CD4-positive, alpha-beta T cell (primary cell): ENCODE measurements around the gene ADSS1. TPM values are rescaled to one million over a fixed set of nuclear protein-coding genes. Genes with fewer than 3 reads are reported as not detected.

Experiments
- ATAC-seq: fragments of 200-7000 bp; cut with Tn5 transposase; one replicate; pipeline ENCODE4 v1.10.0; 2022; ENCODE audit warnings: mild to moderate bottlenecking; ENCODE audit not compliant: poor library complexity
- CTCF ChIA-PET: fragments of 350-600 bp; sonication (Branson Sonifier 250); formaldehyde crosslinking; loops from one replicate; lab custom pipeline; 2021; ENCODE audit warnings: antibody characterized with exemption, inconsistent platforms; lab: Charles Lee
- POLR2A ChIA-PET: fragments of 350-600 bp; sonication (Branson Sonifier 250); formaldehyde crosslinking; loops from one replicate; lab custom pipeline; 2021; ENCODE audit warnings: antibody characterized with exemption, inconsistent platforms; lab: Charles Lee
- DNase-seq, 14 experiments: peaks; one replicate each; pipeline ENCODE4 v3.0.0-alpha.2; 2013 to 2020; ENCODE audit warnings: mixed read lengths in 2 of 14
- H3K27ac ChIP-seq, 2 donors: one replicate each; pipeline versions ENCODE4 v1.5.1 to v1.7.0; 2013; ENCODE audit warnings: low read length in 2 of 2, low read depth in 1 of 2, mild to moderate bottlenecking in 1 of 2
- H3K27me3 ChIP-seq, 2 experiments: 1 replicate in 1 of 2; 2 replicates in 1 of 2; pipeline versions ENCODE4 v1.6.1 to v1.7.0; 2013; ENCODE audit warnings: low read length in 2 of 2, control low read depth in 1 of 2, mild to moderate bottlenecking in 1 of 2, moderate library complexity in 1 of 2; ENCODE audit not compliant: insufficient read depth in 2 of 2, control insufficient read depth in 1 of 2
- H3K36me3 ChIP-seq: one replicate; pipeline ENCODE4 v1.6.1; 2013; ENCODE audit warnings: low read length, control low read depth; ENCODE audit not compliant: insufficient read depth
- H3K4me1 ChIP-seq: one replicate; pipeline ENCODE4 v1.6.1; 2013; ENCODE audit warnings: low read length, control low read depth; ENCODE audit not compliant: insufficient read depth
- H3K4me3 ChIP-seq: one replicate; pipeline ENCODE4 v1.5.1; 2013; ENCODE audit warnings: mild to moderate bottlenecking, low read length, moderate library complexity
- H3K9me3 ChIP-seq, 2 experiments: 1 replicate in 1 of 2; 2 replicates in 1 of 2; pipeline versions ENCODE4 v1.6.1 to v1.7.0; 2013; ENCODE audit warnings: low read length in 2 of 2, mild to moderate bottlenecking in 2 of 2, control low read depth in 1 of 2, moderate library complexity in 1 of 2; ENCODE audit not compliant: control insufficient read depth in 1 of 2, insufficient read depth in 1 of 2
- H3K27ac Mint-ChIP-seq: one replicate; pipeline ENCODE4 v1.8.0; 2020; ENCODE audit warnings: mixed read lengths
- H3K27me3 Mint-ChIP-seq: one replicate; pipeline ENCODE4 v1.8.0; 2021; ENCODE audit warnings: mixed read lengths
- H3K36me3 Mint-ChIP-seq: one replicate; pipeline ENCODE4 v1.8.0; 2021; ENCODE audit warnings: low read depth, mixed read lengths
- H3K4me1 Mint-ChIP-seq: one replicate; pipeline ENCODE4 v1.8.0; 2021; ENCODE audit warnings: low read depth, mixed read lengths
- H3K4me3 Mint-ChIP-seq: one replicate; pipeline ENCODE4 v1.8.0; 2020; ENCODE audit warnings: mild to moderate bottlenecking, mixed read lengths
- H3K9me3 Mint-ChIP-seq: one replicate; pipeline ENCODE4 v1.8.0; 2020; ENCODE audit warnings: mixed read lengths
- CTCF ChIP-seq: fragments of 200-600 bp; IDR thresholded peaks from one replicate; pipeline ENCODE4 v1.8.0; 2022; ENCODE audit warnings: antibody characterized with exemption, mild to moderate bottlenecking
- intact Hi-C, 2 experiments: fragments of 100-400 bp; cut with DNase I in 1 of 2; cut with micrococcal nuclease in 1 of 2; formaldehyde crosslinking; loops; one replicate each; pipeline versions ENCODE4 v1.15.1 to v1.9.0; 2023 to 2025; cut with DNase I, micrococcal nuclease
- total RNA-seq, 174 experiments: library from RNA in 2 of 174; stranded (reverse) in 2 of 174; gene quantifications; one replicate each; pipeline ENCODE4 v1.2.3 and lab custom pipeline; 2021 to 2026

The ADSS1 gene
- total RNA-seq, 2 experiments from 2014 or later = 2.0 to 2.7 TPM

GRCh38 chr14:104724407-104724980 is 465 bp downstream of the ADSS1 start:
- no peaks in the 10 kb centered on the region for H3K36me3 Mint-ChIP-seq
- POLR2A ChIA-PET = interaction anchor here (1.3 to 1.9 kb wide), 3 partner anchors 28 to 77 kb away, joined by 3 to 8 read pairs (median 4); partner anchors contain the start of genes SIVA1 and ZBTB42
- no peaks in the 10 kb centered on the region for H3K4me1 Mint-ChIP-seq
- peak overlapping the region; percentile 58 for H3K4me3 Mint-ChIP-seq
- Histone ChIP-seq H3K9me3 (peaks cover 0 to 4% of the 10 kb centered on the region in 2 experiments), H3K27me3 (peaks cover 0 to 4% of the 10 kb centered on the region in 2 experiments), H3K36me3 (no peaks in the 10 kb centered on the region), H3K27ac (no peak overlapping the region), H3K4me3 (peak overlapping the region; percentile 87), H3K4me1 (peaks cover 17% of the 10 kb centered on the region)
- CTCF ChIA-PET = interaction anchor here (1.5 kb wide), 1 partner anchor 44 kb away, joined by 3 read pairs; no protein-coding TSS in a partner anchor
- intact Hi-C loops = loop anchor here in 1 of 2 experiments (1.0 to 2.0 kb wide), 2 partner anchors 29 to 70 kb away; partner anchors contain the start of genes AKT1 and SIVA1
- H3K27ac Mint-ChIP-seq = no peak overlapping the region
- ATAC-seq = no peak
- no peak for TF ChIP-seq CTCF
- peak in 4 of 14 experiments; percentile 8 to 56 (median 28) for DNase-seq
- H3K27me3 Mint-ChIP-seq = no peaks in the 10 kb centered on the region
- H3K9me3 Mint-ChIP-seq = no peaks in the 10 kb centered on the region

- CTCF ChIA-PET = interaction anchor here (1.5 kb wide), 1 partner anchor 43 kb away, joined by 3 read pairs; no protein-coding TSS in a partner anchor
- H3K4me3 Mint-ChIP-seq = peak overlapping the region; percentile 70
- intact Hi-C loops = loop anchor here in 1 of 2 experiments (1.0 to 2.0 kb wide), 2 partner anchors 28 to 70 kb away; partner anchors contain the start of genes AKT1 and SIVA1
- H3K4me1 Mint-ChIP-seq = no peaks in the 10 kb centered on the region
- H3K27ac Mint-ChIP-seq = no peak overlapping the region
- ATAC-seq (no peak), DNase-seq (no peak)
- Histone ChIP-seq H3K36me3 (no peaks in the 10 kb centered on the region), H3K4me1 (peaks cover 17% of the 10 kb centered on the region), H3K27me3 (peaks cover 0 to 4% of the 10 kb centered on the region in 2 experiments), H3K9me3 (peaks cover 0 to 4% of the 10 kb centered on the region in 2 experiments), H3K4me3 (peak overlapping the region; percentile 87), H3K27ac (no peak overlapping the region)
- H3K27me3 Mint-ChIP-seq = no peaks in the 10 kb centered on the region
- TF ChIP-seq CTCF = no peak
- H3K36me3 Mint-ChIP-seq = no peaks in the 10 kb centered on the region
- POLR2A ChIA-PET = interaction anchor here (0.5 to 1.9 kb wide), 4 partner anchors 27 to 470 kb away, joined by 3 to 8 read pairs (median 4); partner anchors contain the start of genes SIVA1 and ZBTB42
- H3K9me3 Mint-ChIP-seq = no peaks in the 10 kb centered on the region
Measured at GRCh38 chr14:104724981-104725771, 1.1 kb downstream of the ADSS1 start.

DNA sequence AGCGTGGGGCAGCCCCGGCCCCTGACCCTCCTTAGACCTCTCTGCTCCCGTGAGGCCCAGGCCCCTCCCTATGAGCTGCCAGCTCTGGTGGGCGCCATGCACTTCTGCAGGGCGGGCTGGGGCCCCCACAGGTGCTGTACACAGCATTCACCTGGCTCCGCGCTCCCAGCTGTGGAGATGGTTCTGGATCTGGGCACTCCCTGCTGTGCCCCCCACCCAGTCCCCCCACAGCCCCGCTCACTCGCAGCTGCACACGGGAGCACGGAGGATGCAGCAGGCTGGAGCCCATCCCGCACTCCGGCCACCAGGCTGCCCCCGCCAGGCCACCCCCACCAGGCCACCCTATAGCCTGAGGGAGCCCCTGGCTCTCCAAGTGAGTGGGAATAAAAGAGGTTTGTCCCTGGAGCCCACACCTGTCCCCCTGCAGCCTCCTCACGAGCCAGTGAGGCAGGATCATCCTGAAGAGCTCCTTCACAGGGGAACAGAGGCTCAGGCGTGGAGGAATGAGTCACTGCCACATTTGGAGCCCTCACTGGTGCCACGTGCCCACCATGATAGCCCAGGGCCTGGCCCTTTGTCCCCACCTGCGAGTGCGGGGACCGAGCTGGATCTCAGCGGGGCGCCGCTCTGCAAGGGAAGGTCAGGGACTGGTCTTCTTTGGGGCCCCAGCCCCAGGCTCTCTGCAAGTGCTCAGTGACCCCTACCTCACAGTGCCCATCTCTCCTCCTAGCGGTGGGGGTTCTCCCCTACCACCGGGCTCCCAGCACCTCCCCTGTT is 1.9 kb downstream of the ADSS1 start:
- Histone ChIP-seq H3K36me3 (no peaks in the 10 kb centered on the region), H3K4me3 (no peak overlapping the region), H3K9me3 (peaks cover 0 to 4% of the 10 kb centered on the region in 2 experiments), H3K27ac (no peak overlapping the region), H3K4me1 (peaks cover 17% of the 10 kb centered on the region), H3K27me3 (peaks cover 0 to 4% of the 10 kb centered on the region in 2 experiments)
- Mint-ChIP-seq H3K9me3 (no peaks in the 10 kb centered on the region), H3K36me3 (no peaks in the 10 kb centered on the region), H3K4me3 (peak overlapping the region; percentile 70), H3K4me1 (no peaks in the 10 kb centered on the region), H3K27me3 (no peaks in the 10 kb centered on the region), H3K27ac (no peak overlapping the region)
- no peak for DNase-seq
- no peak for TF ChIP-seq CTCF
- CTCF ChIA-PET = no interaction called here
- no peak for ATAC-seq
- POLR2A ChIA-PET = interaction anchor here (0.5 kb wide), 1 partner anchor 470 kb away, joined by 3 read pairs; no protein-coding TSS in a partner anchor
- intact Hi-C loops = loop anchor here in 1 of 2 experiments (2.0 kb wide), 1 partner anchor 69 kb away; the partner anchor contains the start of gene AKT1
